Natural killer cell (primary cell): ENCODE data around the gene SMYD5. TPM values are rescaled to one million over a fixed set of nuclear protein-coding genes. Genes with fewer than 3 reads are reported as not detected.

Experiments used
- ATAC-seq, 3 donors: fragments of 150-1000 bp in 2 of 3; fragments of 200-7000 bp in 1 of 3; cut with Tn5 transposase; 1 replicate in 1 of 3; 2 replicates in 2 of 3; pipeline ENCODE4 v1.10.0; 2021; ENCODE audit warnings: mild to moderate bottlenecking in 2 of 3, moderate library complexity in 2 of 3
- DNase-seq, 2 donors: peaks; one replicate each; pipeline versions ENCODE4 v3.0.0 to v3.0.0-alpha.2; 2013 to 2021; ENCODE audit warnings: mixed read lengths in 1 of 2
- H3K27ac ChIP-seq: one replicate; pipeline ENCODE4 v1.5.1; 2013; ENCODE audit warnings: mild to moderate bottlenecking, low read length
- H3K27me3 ChIP-seq: one replicate; pipeline ENCODE4 v1.6.1; 2013; ENCODE audit warnings: low read length; ENCODE audit not compliant: control insufficient read depth, insufficient read depth
- H3K36me3 ChIP-seq: one replicate; pipeline ENCODE4 v1.6.1; 2013; ENCODE audit warnings: low read length; ENCODE audit not compliant: control insufficient read depth, insufficient read depth
- H3K4me1 ChIP-seq: one replicate; pipeline ENCODE4 v1.6.1; 2013; ENCODE audit warnings: low read length; ENCODE audit not compliant: control insufficient read depth, insufficient read depth
- H3K4me3 ChIP-seq: one replicate; pipeline ENCODE4 v1.5.1; 2013; ENCODE audit warnings: low read length
- H3K9me3 ChIP-seq: one replicate; pipeline ENCODE4 v1.6.1; 2013; ENCODE audit warnings: low read length; ENCODE audit not compliant: control insufficient read depth, insufficient read depth
- H3K27ac Mint-ChIP-seq, 2 donors: one replicate each; pipeline ENCODE4 v1.8.0; 2022; ENCODE audit warnings: mild to moderate bottlenecking in 2 of 2, mixed read lengths in 2 of 2, moderate library complexity in 1 of 2
- H3K27me3 Mint-ChIP-seq, 2 donors: one replicate each; pipeline ENCODE4 v1.8.0; 2022; ENCODE audit warnings: low read depth in 2 of 2, mixed read lengths in 2 of 2
- H3K36me3 Mint-ChIP-seq: one replicate; pipeline ENCODE4 v1.8.0; 2022; ENCODE audit warnings: mixed read lengths
- H3K4me1 Mint-ChIP-seq, 2 donors: one replicate each; pipeline ENCODE4 v1.8.0; 2022; ENCODE audit warnings: mixed read lengths in 2 of 2
- H3K4me3 Mint-ChIP-seq: one replicate; pipeline ENCODE4 v1.8.0; 2022; ENCODE audit warnings: mild to moderate bottlenecking, moderate library complexity, mixed read lengths
- H3K9me3 Mint-ChIP-seq, 2 donors: one replicate each; pipeline ENCODE4 v1.8.0; 2022; ENCODE audit warnings: mixed read lengths in 2 of 2
- CTCF ChIP-seq: fragments of 200-600 bp; IDR thresholded peaks from one replicate; pipeline ENCODE4 v1.8.0; 2022; ENCODE audit warnings: antibody characterized with exemption
- WGBS: methylation state at CpG from one replicate; pipeline ENCODE4 v1.1.7; 2013; ENCODE audit warnings: missing lambda C conversion rate; ENCODE audit not compliant: insufficient coverage; 5-methylcytosine and 5-hydroxymethylcytosine counted together
- intact Hi-C: fragments of 100-400 bp; cut with micrococcal nuclease; formaldehyde crosslinking; loops from one replicate; pipeline ENCODE4 v1.14.2; 2022
- total RNA-seq, 4 donors: library from RNA; stranded (reverse); fragments of 120-200 nt in 1 of 4; gene quantifications; one replicate each; pipeline versions ENCODE4 v1.2.3 to v1.2.4, GENCODE V29; 2013 to 2022

Gene SMYD5
- total RNA-seq, 3 donors from 2014 or later (not counting 1 experiment from before 2014, with no cell fraction given) = 12.2 to 25.3 (median 12.2) TPM

DNA sequence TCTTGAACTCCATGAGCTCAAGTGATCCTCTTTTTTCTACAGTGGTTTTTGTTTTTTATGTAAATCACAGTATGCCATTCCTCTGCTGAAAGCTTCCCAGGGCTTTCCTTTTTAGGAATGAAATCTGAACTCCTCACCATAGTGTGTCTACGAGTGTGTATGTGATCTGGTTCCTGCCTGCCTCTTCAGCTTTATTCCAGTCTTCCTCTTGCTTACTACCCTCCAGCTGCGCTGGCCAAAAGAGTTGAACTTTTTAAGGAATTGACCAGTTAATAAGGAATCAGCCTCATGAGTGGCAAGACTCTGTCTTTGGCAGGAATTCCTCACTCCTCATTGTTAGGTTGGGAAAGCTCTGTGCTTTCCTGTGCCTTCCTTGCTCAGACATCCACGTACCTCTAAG, 24.1 kb downstream of the SMYD5 start:
- peaks cover 10% of the 10 kb centered on the region for H3K4me1 ChIP-seq
- intact Hi-C loops = loop anchor here (10.0 kb wide), 1 partner anchor 1217 kb away; the partner anchor contains the start of genes INO80B and WBP1
- H3K4me3 ChIP-seq = no peak overlapping the region
- Mint-ChIP-seq H3K4me3 (no peak overlapping the region), H3K36me3 (no peaks in the 10 kb centered on the region), H3K9me3 (no peaks in the 10 kb centered on the region), H3K27me3 (no peaks in the 10 kb centered on the region), H3K27ac (peak overlapping the region in 1 of 2 donors; percentile 65), H3K4me1 (peaks cover 39 to 43% of the 10 kb centered on the region in 2 donors)
- ATAC-seq = no peak
- 96% methylated on average over 3 of the region's 3 CpGs for WGBS
- peaks cover 30% of the 10 kb centered on the region for H3K36me3 ChIP-seq
- no peak overlapping the region for H3K27ac ChIP-seq
- TF ChIP-seq CTCF = no peak
- no peaks in the 10 kb centered on the region for H3K27me3 ChIP-seq
- no peak for DNase-seq
- H3K9me3 ChIP-seq = no peaks in the 10 kb centered on the region

- ATAC-seq (no peak), DNase-seq (no peak)
- Mint-ChIP-seq H3K27me3 (no peaks in the 10 kb centered on the region), H3K4me1 (peaks cover 34 to 35% of the 10 kb centered on the region in 2 donors), H3K4me3 (no peak overlapping the region), H3K27ac (no peak overlapping the region), H3K9me3 (no peaks in the 10 kb centered on the region), H3K36me3 (no peaks in the 10 kb centered on the region)
- Histone ChIP-seq H3K9me3 (no peaks in the 10 kb centered on the region), H3K4me1 (peaks cover 6% of the 10 kb centered on the region), H3K36me3 (peaks cover 38% of the 10 kb centered on the region), H3K27me3 (no peaks in the 10 kb centered on the region), H3K27ac (no peak overlapping the region), H3K4me3 (no peak overlapping the region)
- no peak for TF ChIP-seq CTCF
- 93% methylated on average over 1 of the region's 1 CpG for WGBS
- intact Hi-C loops = loop anchor here (10.0 kb wide), 1 partner anchor 1216 kb away; the partner anchor contains the start of genes INO80B and WBP1
These were observed 24.9 kb downstream of the SMYD5 start for GRCh38 chr2:73238976-73239375.

- ATAC-seq = no peak
- Histone ChIP-seq H3K36me3 (peaks cover 46% of the 10 kb centered on the region), H3K9me3 (no peaks in the 10 kb centered on the region), H3K4me3 (no peak overlapping the region), H3K27me3 (no peaks in the 10 kb centered on the region), H3K4me1 (peaks cover 5% of the 10 kb centered on the region), H3K27ac (no peak overlapping the region)
- 80% methylated on average over 3 of the region's 3 CpGs for WGBS
- peak overlapping the region in 1 of 2 donors; percentile 31 for H3K27ac Mint-ChIP-seq
- intact Hi-C loops = loop anchor here (10.0 kb wide), 1 partner anchor 1215 kb away; the partner anchor contains the start of genes INO80B and WBP1
- no peak for TF ChIP-seq CTCF
- H3K27me3 Mint-ChIP-seq = no peaks in the 10 kb centered on the region
- no peak overlapping the region for H3K4me3 Mint-ChIP-seq
- DNase-seq = no peak
- peaks cover 27 to 30% of the 10 kb centered on the region in 2 donors for H3K4me1 Mint-ChIP-seq
- no peaks in the 10 kb centered on the region for H3K36me3 Mint-ChIP-seq
- no peaks in the 10 kb centered on the region for H3K9me3 Mint-ChIP-seq
These were observed 25.7 kb downstream of the SMYD5 start for GRCh38 chr2:73239776-73240175.
